HL-60 (cell line): ENCODE results near the gene CTDSP1.

Experiments
- CTCF ChIP-seq: IDR thresholded peaks from one replicate; pipeline ENCODE4 v1.5.1; 2011; ENCODE audit warnings: low read length, control low read depth, inconsistent platforms; ENCODE audit not compliant: insufficient read depth
- GABPA ChIP-seq: IDR thresholded peaks from 2 replicates; pipeline ENCODE4 v1.6.1; 2012; ENCODE audit warnings: low read depth
- POLR2AphosphoS5 ChIP-seq: IDR thresholded peaks from 2 replicates; pipeline ENCODE4 v1.6.1; 2012; ENCODE audit warnings: low read depth
- REST ChIP-seq: IDR thresholded peaks from 2 replicates; pipeline ENCODE4 v1.6.1; 2012; ENCODE audit warnings: low read depth; ENCODE audit not compliant: insufficient replicate concordance
- SPI1 ChIP-seq: IDR thresholded peaks from 2 replicates; pipeline ENCODE4 v1.6.1; 2012; ENCODE audit warnings: low read depth, mild to moderate bottlenecking, borderline replicate concordance

GRCh38 chr2:218405746-218406208 is 6.1 kb downstream of the CTDSP1 start:
- no peak for TF ChIP-seq CTCF
- no peak for TF ChIP-seq REST
- no peak for TF ChIP-seq POLR2AphosphoS5
- TF ChIP-seq GABPA = no peak
- TF ChIP-seq SPI1 = no peak
